Psoas muscle (tissue), 8 donors: ENCODE measurements around the gene LTN1. TPM values are rescaled to one million over a fixed set of nuclear protein-coding genes. Genes with fewer than 3 reads are reported as not detected.

Experiments used
- ATAC-seq, 4 donors: fragments of 200-7000 bp; cut with Tn5 transposase; one replicate each; pipeline ENCODE4 v1.9.1; 2020; ENCODE audit warnings: moderate library complexity in 3 of 4, mild to moderate bottlenecking in 2 of 4
- DNase-seq, 2 donors: peaks; one replicate each; pipeline ENCODE4 v3.0.0-alpha.2; 2020
- H3K27ac ChIP-seq: fragments of 200-600 bp; one replicate; pipeline ENCODE4 v1.8.0; 2022
- H3K27me3 ChIP-seq, 3 donors: fragments of 200-600 bp in 1 of 3; one replicate each; pipeline versions ENCODE4 v1.6.1 to v1.8.0; 2013 to 2022; ENCODE audit warnings: low read length in 2 of 3, mild to moderate bottlenecking in 2 of 3, moderate library complexity in 1 of 3; ENCODE audit not compliant: insufficient read depth in 3 of 3
- H3K36me3 ChIP-seq, 2 donors: fragments of 200-600 bp in 1 of 2; one replicate each; pipeline versions ENCODE4 v1.6.1 to v1.8.0; 2013 to 2022; ENCODE audit warnings: low read depth in 1 of 2, mild to moderate bottlenecking in 1 of 2, moderate library complexity in 1 of 2; ENCODE audit not compliant: insufficient read depth in 1 of 2
- H3K4me1 ChIP-seq: fragments of 200-600 bp; one replicate; pipeline ENCODE4 v1.8.0; 2022
- H3K4me3 ChIP-seq: fragments of 200-600 bp; one replicate; pipeline ENCODE4 v1.8.0; 2022; ENCODE audit warnings: mild to moderate bottlenecking
- H3K9me3 ChIP-seq: fragments of 200-600 bp; one replicate; pipeline ENCODE4 v1.8.0; 2022
- WGBS, 3 donors: extraction: QIAGEN DNeasy Blood & Tissue Kit; methylation state at CpG; one replicate each; pipeline versions ENCODE4 v1.1.6 to v1.1.7; 2013; 5-methylcytosine and 5-hydroxymethylcytosine counted together
- intact Hi-C, 2 donors: fragments of 100-400 bp; cut with DNase I; formaldehyde crosslinking; loops; one replicate each; pipeline versions ENCODE4 v1.11.0 to v1.14.2; 2022
- polyA plus RNA-seq, 3 donors: library from polyadenylated mRNA; stranded (reverse); fragments of 200-250 nt; gene quantifications; one replicate each; pipeline ENCODE4 v1.2.3, GENCODE V29; 2013
- total RNA-seq, 4 donors: library from RNA; stranded (reverse); fragmentation: NEBNext Ultra II Directional in 2 of 4; extraction: Animal tissue kit (Norgen Biotek cat#: 25700) in 2 of 4; gene quantifications; one replicate each; pipeline versions ENCODE4 v1.2.1 to v1.2.4, GENCODE V29; 2021 to 2023
- TF ChIP-seq, protein P1 (sequence below): fragments of 200-600 bp; IDR thresholded peaks from one replicate; pipeline ENCODE4 v1.8.0; 2022; ENCODE audit warnings: antibody characterized with exemption
- donor health status: healthy with polysubstance abuse.
- donor health status: DM: no; HTN: no; CAD: no; lungs with moderate emphysema.
- donor health status: Bipolar disorder and iron deficiency.
- donor health status: healthy.
- donor health status: DM: yes; HTN: yes; CAD: no.
- donor health status: DM: no; HTN: no; CAD: no.
- donor health status: DM: no; HTN: no; CAD: no.
- donor health status: DM: yes; HTN: yes; CAD: no.

LTN1 gene
- total and polyA plus RNA-seq, 7 donors, result 5.7 to 22.2 (median 17.8) TPM

DNA sequence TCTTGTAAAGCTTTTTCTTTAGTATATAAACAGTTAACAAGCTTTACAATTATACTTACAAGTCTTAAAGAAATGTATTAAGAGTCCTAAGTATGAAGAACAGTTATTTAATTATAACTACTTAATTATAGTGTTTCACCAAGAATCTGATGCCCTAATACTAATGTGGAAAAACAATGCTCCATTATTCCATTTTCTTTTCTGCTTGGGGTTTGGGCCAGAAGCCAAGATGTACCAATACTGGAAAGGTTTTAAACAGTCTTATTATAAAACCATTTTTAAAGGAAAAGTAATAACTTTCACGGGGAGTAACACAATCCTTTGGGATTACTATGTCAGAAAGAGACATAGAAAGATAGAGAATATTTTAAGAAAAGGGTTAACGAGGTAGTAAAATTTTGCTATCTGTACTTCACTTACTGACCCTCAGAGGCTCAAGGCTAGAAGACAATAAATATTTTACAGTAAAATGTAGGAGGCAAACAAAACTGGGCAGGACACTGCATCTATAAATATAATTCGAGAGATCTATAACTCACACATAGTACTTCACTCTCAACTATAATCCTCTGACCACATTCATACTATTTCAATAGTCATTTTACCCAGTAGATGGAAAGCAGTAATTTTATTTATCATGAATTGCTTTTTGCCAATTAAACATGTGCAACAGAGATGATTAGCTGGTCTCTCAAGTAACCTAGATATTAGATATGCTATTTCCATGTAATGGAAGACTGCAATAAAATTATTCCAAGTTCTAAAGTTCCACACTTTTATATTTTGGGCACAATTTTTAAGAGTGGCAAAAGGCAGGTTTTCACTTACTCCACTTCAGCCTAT, 63.9 kb downstream of the LTN1 start:
- Histone ChIP-seq H3K4me3 (no peak overlapping the region), H3K9me3 (no peaks in the 10 kb centered on the region), H3K36me3 (peaks cover under 1 to 56% of the 10 kb centered on the region in 2 donors), H3K27me3 (no peaks in the 10 kb centered on the region), H3K27ac (no peak overlapping the region), H3K4me1 (no peaks in the 10 kb centered on the region)
- TF ChIP-seq, protein P1, sequence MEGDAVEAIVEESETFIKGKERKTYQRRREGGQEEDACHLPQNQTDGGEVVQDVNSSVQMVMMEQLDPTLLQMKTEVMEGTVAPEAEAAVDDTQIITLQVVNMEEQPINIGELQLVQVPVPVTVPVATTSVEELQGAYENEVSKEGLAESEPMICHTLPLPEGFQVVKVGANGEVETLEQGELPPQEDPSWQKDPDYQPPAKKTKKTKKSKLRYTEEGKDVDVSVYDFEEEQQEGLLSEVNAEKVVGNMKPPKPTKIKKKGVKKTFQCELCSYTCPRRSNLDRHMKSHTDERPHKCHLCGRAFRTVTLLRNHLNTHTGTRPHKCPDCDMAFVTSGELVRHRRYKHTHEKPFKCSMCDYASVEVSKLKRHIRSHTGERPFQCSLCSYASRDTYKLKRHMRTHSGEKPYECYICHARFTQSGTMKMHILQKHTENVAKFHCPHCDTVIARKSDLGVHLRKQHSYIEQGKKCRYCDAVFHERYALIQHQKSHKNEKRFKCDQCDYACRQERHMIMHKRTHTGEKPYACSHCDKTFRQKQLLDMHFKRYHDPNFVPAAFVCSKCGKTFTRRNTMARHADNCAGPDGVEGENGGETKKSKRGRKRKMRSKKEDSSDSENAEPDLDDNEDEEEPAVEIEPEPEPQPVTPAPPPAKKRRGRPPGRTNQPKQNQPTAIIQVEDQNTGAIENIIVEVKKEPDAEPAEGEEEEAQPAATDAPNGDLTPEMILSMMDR, result no peak
- intact Hi-C loops, result no loop called here
- WGBS, 3 donors, result 60 to 71% (median 68%) methylated on average over 3 of the region's 3 CpGs
- no peak for DNase-seq
- no peak for ATAC-seq

DNA sequence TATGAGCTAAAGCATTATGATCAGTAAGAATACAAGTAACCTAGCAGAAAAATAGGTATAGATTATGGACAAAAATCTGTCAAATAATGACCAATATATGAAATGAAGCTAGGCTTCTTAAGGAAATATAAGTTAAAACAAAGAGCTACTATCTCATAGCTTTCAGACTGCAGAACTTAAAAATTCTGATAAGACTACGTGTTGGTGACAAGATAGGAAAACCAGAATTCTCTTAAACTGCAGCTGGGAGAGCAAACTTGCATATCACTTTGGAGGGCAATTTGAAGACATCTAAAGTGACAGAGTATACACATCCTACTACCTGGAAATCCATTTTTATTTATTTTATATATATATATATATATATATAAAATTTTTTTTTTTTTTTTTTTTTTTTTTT, 65.5 kb downstream of the LTN1 start:
- Histone ChIP-seq H3K4me1 (no peaks in the 10 kb centered on the region), H3K9me3 (no peaks in the 10 kb centered on the region), H3K4me3 (no peak overlapping the region), H3K27me3 (no peaks in the 10 kb centered on the region), H3K27ac (no peak overlapping the region), H3K36me3 (peaks cover 0 to 51% of the 10 kb centered on the region in 2 donors)
- intact Hi-C loops, result no loop called here
- no peak for ATAC-seq
- TF ChIP-seq, protein P1, result no peak
- WGBS, 3 donors, result 96 to 100% (median 100%) methylated on average over 1 of the region's 1 CpG
- no peak for DNase-seq

- no peaks in the 10 kb centered on the region for H3K27me3 ChIP-seq
- peaks cover 0 to 19% of the 10 kb centered on the region in 2 donors for H3K36me3 ChIP-seq
Observed at GRCh38 chr21:28923439-28923975, 69.2 kb downstream of the LTN1 start.

DNA sequence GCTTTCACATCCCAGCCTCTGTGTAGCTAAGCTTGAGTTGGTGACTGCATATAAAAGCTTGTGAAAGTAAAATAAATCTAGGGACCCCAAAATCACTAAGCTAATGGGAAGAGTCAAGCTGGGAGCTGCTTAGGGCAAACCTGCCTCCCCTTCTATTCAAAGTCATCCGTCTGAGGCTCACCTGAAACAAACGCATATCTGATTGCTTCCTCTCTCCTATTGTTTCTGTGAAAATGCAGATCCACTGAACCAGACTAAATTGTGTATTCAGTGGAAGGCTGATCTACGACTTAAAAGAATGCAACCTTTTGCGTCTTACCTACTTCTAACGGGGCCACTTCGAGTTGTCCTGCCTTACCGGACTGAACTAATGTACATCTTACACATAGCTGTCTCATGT, 70.3 kb downstream of the LTN1 start:
- peaks cover 0 to 14% of the 10 kb centered on the region in 2 donors for H3K36me3 ChIP-seq
- H3K27me3 ChIP-seq, result no peaks in the 10 kb centered on the region
- 86 to 88% (median 87%) methylated on average over 7 of the region's 7 CpGs for WGBS, 3 donors
- TF ChIP-seq, protein P1, result no peak
- intact Hi-C loops, result no loop called here
- H3K27ac ChIP-seq, result no peak overlapping the region
- no peaks in the 10 kb centered on the region for H3K9me3 ChIP-seq
- H3K4me3 ChIP-seq, result no peak overlapping the region
- DNase-seq (no peak), ATAC-seq (no peak)
- no peaks in the 10 kb centered on the region for H3K4me1 ChIP-seq

More at GRCh38 chr21:28923439-28923975, 69.2 kb downstream of the LTN1 start:
- no peak for ATAC-seq
- DNase-seq, result no peak
- intact Hi-C loops, result no loop called here
- TF ChIP-seq, protein P1, result no peak
- Histone ChIP-seq H3K9me3 (no peaks in the 10 kb centered on the region), H3K27ac (no peak overlapping the region), H3K4me1 (no peaks in the 10 kb centered on the region), H3K4me3 (no peak overlapping the region)
